Measurements from ENCODE around the gene KIF16B.

- TF ChIP-seq, protein P1, sequence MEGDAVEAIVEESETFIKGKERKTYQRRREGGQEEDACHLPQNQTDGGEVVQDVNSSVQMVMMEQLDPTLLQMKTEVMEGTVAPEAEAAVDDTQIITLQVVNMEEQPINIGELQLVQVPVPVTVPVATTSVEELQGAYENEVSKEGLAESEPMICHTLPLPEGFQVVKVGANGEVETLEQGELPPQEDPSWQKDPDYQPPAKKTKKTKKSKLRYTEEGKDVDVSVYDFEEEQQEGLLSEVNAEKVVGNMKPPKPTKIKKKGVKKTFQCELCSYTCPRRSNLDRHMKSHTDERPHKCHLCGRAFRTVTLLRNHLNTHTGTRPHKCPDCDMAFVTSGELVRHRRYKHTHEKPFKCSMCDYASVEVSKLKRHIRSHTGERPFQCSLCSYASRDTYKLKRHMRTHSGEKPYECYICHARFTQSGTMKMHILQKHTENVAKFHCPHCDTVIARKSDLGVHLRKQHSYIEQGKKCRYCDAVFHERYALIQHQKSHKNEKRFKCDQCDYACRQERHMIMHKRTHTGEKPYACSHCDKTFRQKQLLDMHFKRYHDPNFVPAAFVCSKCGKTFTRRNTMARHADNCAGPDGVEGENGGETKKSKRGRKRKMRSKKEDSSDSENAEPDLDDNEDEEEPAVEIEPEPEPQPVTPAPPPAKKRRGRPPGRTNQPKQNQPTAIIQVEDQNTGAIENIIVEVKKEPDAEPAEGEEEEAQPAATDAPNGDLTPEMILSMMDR (conservative IDR thresholded peaks at IDR 0.05): no peak
- TF ChIP-seq ZFX (IDR thresholded peaks at IDR 0.05): no peak
These were observed 40.7 kb upstream of the KIF16B start for GRCh38 chr20:16613954-16614353.

Data from C4-2B (cell line).